GM21619 (cell line): Measurements from ENCODE around the gene ZNHIT6.

ENCODE experiments used
- ATAC-seq: cut with Tn5 transposase; IDR thresholded peaks from one replicate; pipeline ENCODE4 v1.9.1; 2021; ENCODE audit not compliant: unreplicated experiment

The ZNHIT6 gene

DNA sequence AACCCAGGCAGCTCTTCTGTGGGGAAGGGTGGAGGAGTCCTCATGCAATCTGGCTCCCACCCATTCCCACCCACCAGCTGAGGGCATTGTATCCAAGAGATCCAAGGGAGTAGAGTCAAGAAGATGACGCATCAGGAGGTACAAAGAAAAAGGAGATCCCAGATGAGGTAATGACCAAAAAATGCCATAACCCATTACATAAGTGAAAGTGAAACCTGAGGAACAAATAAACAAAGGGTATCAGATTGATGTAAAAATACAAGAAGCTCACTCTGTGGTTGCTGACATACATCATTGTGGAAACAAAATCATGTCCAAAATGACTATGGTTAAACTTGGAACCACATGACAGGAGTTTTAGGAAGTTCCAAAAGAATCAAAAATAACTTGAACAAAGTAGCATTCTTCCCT, 85.2 kb downstream of the ZNHIT6 start:
- ATAC-seq: no peak

DNA sequence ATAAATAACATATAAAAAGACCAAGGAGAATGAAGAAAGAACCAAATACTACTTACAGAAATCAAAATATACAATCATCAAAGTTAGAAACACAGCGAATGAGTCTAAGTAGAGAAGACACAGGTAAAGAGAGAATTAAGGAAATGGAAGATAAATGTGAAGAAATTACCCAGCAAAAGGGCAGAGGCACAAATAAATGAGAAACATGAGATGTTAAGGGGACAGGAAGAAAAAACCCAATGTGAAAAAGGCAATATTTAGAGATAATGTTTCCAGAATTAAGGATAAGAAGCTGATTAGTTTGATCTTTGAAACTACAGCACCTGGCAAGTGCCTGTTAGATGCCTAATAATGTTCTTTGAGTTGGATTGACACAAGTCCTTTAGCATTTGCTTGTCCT, 86.8 kb downstream of the ZNHIT6 start:
- ATAC-seq: no peak

DNA sequence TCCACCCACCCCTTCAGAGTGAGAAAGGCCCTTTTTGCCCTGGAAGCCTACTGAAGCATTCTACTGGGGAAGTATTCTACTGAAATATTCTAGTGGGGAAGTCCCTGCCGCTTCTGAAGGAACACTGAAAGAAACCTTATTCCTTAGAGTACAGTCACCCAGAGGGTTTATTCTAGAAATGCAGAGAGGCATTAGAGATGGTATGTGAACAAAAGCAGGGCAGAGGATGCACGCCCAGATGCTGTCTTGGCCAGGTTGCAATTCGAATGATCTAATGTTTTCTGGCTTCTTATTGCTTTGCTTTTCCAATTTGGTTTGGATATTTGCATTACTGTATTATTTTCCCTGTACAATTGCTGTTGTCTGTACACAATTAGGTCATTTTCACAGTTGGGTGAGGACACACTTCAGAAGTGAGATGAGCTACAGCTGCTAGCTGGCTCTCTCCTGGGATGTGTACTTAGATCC, 90.6 kb downstream of the ZNHIT6 start:
- ATAC-seq: peak; percentile 48

DNA sequence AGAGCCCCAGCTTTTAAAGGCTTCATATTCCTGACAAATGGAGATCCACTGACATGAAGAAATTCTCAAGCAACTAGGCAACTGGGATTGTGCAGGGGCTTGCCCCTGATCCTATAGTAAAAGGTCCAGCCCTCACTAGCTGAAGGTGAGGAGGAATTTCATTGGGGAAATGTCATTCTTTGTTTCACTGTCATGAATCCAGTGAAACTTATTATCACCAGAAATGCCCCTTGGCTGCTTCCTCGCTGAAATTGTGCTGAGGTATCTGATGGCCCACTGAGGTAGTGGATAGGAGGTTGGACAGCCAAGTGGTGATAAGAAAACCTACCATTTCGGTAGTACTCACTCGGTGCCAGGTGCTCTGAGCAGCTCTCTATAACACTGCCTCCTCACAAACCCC, 91.5 kb downstream of the ZNHIT6 start:
- no peak for ATAC-seq

GRCh38 chr1:85616364-85616705, 91.9 kb downstream of the ZNHIT6 start:
- no peak for ATAC-seq

- ATAC-seq: no peak
Observed at GRCh38 chr1:85615586-85616363, 92.5 kb downstream of the ZNHIT6 start.

- ATAC-seq: no peak
Observed at GRCh38 chr1:85612704-85613361, 95.4 kb downstream of the ZNHIT6 start.

GRCh38 chr1:85611856-85612255, 96.4 kb downstream of the ZNHIT6 start:
- no peak for ATAC-seq

DNA sequence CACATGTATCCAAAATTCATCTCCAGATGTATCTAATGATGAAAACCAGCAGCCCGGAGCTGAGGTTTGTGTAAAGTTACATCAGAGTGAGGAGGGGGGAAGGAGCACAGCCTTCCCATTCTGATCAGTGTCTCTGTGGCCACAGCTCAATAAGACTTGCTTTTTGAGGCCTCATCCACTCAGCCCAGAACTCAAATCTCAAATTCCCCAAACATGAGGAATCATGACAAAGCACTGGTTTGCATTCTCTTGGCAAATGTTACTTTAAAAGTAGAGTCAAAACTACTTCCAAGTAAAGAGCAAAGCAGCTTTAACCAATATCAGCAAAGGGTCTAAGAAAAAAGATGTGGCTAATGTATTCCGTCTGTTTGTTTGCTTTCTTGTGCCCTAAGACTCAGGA, 96.8 kb downstream of the ZNHIT6 start:
- ATAC-seq: no peak

GRCh38 chr1:85609976-85610375, 98.3 kb downstream of the ZNHIT6 start:
- ATAC-seq: no peak

DNA sequence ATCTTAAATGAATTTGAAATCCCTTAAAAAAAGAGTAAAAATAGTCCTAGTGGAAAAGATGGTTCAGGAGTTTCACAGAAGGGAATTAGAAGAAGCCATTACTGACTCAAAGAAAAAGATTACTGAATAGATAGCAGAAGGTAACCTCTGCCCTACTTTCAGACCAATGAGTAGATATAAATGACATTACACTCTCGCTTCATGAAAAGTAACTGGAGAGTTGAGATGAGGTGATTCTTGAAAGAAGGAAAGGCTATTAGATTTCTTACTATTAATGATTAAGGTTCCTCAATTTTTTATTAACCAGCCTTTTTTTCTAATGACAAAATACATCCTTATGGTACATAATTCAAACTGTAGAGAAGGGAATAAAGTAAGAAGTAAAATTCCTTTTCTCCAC, 99.4 kb downstream of the ZNHIT6 start:
- no peak for ATAC-seq

GRCh38 chr1:85607921-85608265, 100.3 kb downstream of the ZNHIT6 start:
- ATAC-seq: no peak

GRCh38 chr1:85607126-85607920, 100.9 kb downstream of the ZNHIT6 start:
- ATAC-seq: no peak

DNA sequence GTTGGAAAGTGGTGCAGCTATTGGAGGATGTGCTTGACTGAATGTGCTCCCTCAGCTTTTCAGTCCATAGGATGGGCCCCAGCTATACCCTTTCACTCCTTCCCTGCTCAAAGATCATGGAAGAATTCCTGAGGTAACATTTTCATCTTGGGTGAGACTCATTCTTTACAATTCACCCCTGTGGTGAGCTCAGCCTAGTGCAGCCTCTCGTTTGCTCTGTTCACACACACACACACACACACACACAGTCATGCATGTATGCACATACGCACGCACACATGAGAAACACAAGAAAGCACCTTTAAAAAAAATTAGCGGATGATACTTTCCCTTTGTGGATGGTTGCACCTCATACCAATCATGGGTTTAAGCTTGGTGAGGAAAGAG, 101.8 kb downstream of the ZNHIT6 start:
- ATAC-seq: no peak

DNA sequence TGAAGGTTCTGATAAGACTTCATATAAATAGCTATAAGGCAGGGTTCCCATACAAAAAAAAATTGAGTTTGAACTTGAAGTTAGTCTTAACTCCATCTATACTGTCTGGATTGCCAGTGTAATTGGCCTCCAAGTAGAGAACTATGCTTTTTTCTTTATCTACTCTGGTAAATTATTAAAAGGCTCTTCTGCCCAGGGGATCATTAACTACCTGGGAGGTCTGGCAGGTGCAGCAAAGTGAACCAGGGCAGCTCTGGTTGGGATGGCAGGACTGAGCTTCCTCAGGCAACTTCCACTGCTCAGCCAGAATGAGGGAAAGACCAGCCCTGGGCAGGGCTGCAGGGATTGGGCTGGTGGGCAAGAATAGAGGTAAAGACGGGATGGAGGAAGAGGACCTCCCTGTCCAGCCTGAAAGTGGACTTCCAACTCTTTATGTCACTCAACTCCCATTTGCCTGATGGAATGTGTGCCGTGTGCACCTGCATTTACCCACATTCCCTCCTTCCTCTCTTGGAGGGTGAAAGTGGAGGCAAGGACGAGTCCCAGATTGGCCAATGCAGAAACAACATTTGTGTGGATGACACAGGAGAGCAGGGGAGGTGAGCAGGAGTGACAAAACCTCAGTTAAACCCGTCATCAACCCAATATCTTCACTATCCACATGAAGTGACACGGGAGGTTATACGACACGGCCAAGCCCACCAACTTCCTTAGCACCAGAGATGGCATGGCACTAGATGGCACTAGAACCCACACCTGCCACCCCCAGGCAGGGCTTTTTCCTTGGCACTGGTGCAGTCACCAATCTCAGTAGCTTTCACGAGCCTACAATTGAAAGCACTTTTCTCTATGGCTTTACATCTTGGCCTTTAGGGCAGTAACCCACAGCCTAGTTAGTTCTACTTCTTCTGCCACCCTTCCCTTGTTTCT, 102.5 kb downstream of the ZNHIT6 start:
- no peak for ATAC-seq

GRCh38 chr1:85604298-85604997, 103.8 kb downstream of the ZNHIT6 start:
- no peak for ATAC-seq

GRCh38 chr1:85603086-85603880, 105.0 kb downstream of the ZNHIT6 start:
- ATAC-seq: no peak

DNA sequence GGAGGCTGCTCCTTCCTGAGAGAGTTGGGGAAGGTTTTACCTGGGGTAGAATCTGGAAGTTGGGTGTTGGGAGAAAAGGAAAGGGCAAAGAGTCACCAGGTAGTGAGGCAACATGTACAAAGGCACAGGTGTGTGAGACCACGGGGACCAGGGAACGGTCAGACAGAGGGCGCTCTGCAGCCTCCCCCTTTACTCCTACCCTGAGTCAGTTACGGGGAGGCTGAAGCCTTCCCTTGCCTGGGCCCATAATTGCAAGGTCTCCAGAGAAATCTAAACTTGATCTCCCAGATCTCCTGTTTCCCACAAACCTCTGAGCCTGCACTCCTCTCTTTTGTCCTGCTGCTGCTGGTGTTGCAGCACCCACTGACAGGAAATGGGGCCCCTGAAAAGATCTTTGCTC, 105.7 kb downstream of the ZNHIT6 start:
- no peak for ATAC-seq

GRCh38 chr1:85601901-85602300, 106.3 kb downstream of the ZNHIT6 start:
- no peak for ATAC-seq

DNA sequence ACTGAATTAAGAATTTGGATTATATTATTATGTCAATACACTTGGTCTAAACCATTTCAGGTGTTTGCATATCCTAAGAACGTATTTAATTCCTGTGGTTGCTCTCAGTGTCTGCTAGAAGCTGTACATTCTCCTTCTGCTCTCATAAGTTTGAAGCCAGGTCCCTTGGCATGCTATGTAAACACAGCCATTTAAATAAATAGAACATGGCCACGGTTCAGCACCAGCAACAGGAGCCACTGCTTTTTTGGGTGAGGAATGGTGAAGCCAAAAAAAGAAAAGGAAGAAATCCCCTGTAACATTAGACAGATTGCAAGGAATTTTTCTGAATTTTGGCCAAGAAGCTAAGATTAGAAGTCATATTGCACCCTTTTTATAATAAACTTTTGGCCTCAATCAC, 108.6 kb downstream of the ZNHIT6 start:
- ATAC-seq: no peak
